ENCODE measurements around the gene FCSK. TPM values are rescaled to one million over a fixed set of nuclear protein-coding genes. Genes with fewer than 3 reads are reported as not detected.

The FCSK gene
- total and polyA plus RNA-seq, 2 of the 13 experiments (the other 11 are each of a cell fraction or from before 2014, with no cell fraction given): 9.1 to 19.2 TPM

GRCh38 chr16:70523743-70524398 lies 69.5 kb downstream of the FCSK start, which contains the start of gene SF3B3 (continued):
- no peak for TF ChIP-seq MIER2 (CRISPR knock-in tag; IDR thresholded peaks at IDR 0.05)
- no peak for TF ChIP-seq MATR3 (CRISPR knock-in tag; IDR thresholded peaks at IDR 0.05)
- peak; percentile 62 for TF ChIP-seq ZNF687 (CRISPR knock-in tag; IDR thresholded peaks at IDR 0.05)
- 0 out of 2 replicates have a peak, but pooled peaks have one; percentile 67 for TF ChIP-seq DZIP1 (CRISPR knock-in tag; IDR thresholded peaks at IDR 0.05)
- 0 out of 2 replicates have a peak, but pooled peaks have one; percentile 75 for TF ChIP-seq ZNF737 (CRISPR knock-in tag; IDR thresholded peaks at IDR 0.05; ENCODE audit: borderline replicate concordance)
- TF ChIP-seq ZNF337 (CRISPR knock-in tag; IDR thresholded peaks at IDR 0.05; ENCODE audit: borderline replicate concordance, low read depth): no peak
- peak; percentile 66; the same call in 1 of the 2 replicates for TF ChIP-seq KAT7 (CRISPR knock-in tag; IDR thresholded peaks at IDR 0.05; ENCODE audit: borderline replicate concordance)

All from HepG2 (cell line).